HL-60 (cell line): ENCODE data around the gene CRYBG3.

ENCODE experiments used
- DNase-seq, 2 experiments: peaks; one replicate each; pipeline ENCODE4 v3.0.0-alpha.2; 2010 to 2020; ENCODE audit warnings: low read depth in 1 of 2, low spot score in 1 of 2
- H3K27ac ChIP-seq: fragments of 250-450 bp; sonication (Bioruptor Pico); replicated peaks from 2 replicates; pipeline ENCODE4 v1.5.1; 2020; ENCODE audit warnings: mild to moderate bottlenecking, moderate library complexity
- H3K27me3 ChIP-seq: fragments of 250-450 bp; sonication (Bioruptor Pico); 2 replicates; pipeline ENCODE4 v1.5.1; 2021; ENCODE audit warnings: mild to moderate bottlenecking, moderate library complexity; ENCODE audit not compliant: insufficient read depth, poor library complexity, severe bottlenecking
- H3K4me3 ChIP-seq: replicated peaks from 2 replicates; pipeline ENCODE4 v1.5.1; 2011; ENCODE audit warnings: mild to moderate bottlenecking, control low read depth, low read length; ENCODE audit not compliant: insufficient read depth
- GABPA ChIP-seq: IDR thresholded peaks from 2 replicates; pipeline ENCODE4 v1.6.1; 2012; ENCODE audit warnings: low read depth
- POLR2AphosphoS5 ChIP-seq: IDR thresholded peaks from 2 replicates; pipeline ENCODE4 v1.6.1; 2012; ENCODE audit warnings: low read depth
- SPI1 ChIP-seq: IDR thresholded peaks from 2 replicates; pipeline ENCODE4 v1.6.1; 2012; ENCODE audit warnings: low read depth, mild to moderate bottlenecking, borderline replicate concordance
- TF ChIP-seq, protein P1 (sequence below): IDR thresholded peaks from 2 replicates; pipeline ENCODE4 v1.6.1; 2012; ENCODE audit warnings: low read depth; ENCODE audit not compliant: insufficient replicate concordance
- TF ChIP-seq, protein P2 (sequence below): IDR thresholded peaks from one replicate; pipeline ENCODE4 v1.5.1; 2011; ENCODE audit warnings: low read length, control low read depth, inconsistent platforms; ENCODE audit not compliant: insufficient read depth

Gene CRYBG3

DNA sequence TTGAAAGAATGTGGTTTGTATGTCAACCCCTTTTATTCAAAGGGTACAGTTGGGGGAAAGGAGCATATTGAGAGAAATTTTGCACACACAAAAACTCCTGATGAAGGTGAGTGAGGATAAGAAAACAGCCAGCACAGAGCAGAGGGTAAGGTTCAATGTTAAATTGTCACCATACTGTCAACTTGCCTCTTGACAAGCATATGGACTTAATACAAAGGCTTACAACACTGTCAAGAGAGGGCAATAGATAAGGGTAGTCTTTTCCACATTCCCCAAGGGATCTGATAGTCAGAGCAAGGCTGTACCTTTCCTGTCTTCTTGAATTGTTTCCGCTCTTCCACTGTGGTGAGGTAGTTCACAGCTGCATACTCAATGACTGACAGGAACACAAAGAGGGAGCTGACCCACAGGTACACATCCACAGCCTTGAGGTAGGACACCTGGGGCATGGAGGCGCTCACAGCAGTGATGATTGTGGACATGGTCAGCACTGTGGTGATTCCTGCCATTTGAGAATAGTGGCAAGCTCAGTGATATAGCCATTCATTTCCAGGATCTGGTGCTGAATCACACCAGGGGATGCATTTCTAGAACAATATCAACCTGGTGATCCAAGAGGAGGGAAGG lies 170.8 kb downstream of the CRYBG3 start:
- Histone ChIP-seq H3K27ac (no peak overlapping the region), H3K4me3 (no peak overlapping the region), H3K27me3 (no peaks in the 10 kb centered on the region)
- no peak for DNase-seq
- TF ChIP-seq POLR2AphosphoS5 (no peak), GABPA (no peak), SPI1 (no peak)
- TF ChIP-seq, protein P1, sequence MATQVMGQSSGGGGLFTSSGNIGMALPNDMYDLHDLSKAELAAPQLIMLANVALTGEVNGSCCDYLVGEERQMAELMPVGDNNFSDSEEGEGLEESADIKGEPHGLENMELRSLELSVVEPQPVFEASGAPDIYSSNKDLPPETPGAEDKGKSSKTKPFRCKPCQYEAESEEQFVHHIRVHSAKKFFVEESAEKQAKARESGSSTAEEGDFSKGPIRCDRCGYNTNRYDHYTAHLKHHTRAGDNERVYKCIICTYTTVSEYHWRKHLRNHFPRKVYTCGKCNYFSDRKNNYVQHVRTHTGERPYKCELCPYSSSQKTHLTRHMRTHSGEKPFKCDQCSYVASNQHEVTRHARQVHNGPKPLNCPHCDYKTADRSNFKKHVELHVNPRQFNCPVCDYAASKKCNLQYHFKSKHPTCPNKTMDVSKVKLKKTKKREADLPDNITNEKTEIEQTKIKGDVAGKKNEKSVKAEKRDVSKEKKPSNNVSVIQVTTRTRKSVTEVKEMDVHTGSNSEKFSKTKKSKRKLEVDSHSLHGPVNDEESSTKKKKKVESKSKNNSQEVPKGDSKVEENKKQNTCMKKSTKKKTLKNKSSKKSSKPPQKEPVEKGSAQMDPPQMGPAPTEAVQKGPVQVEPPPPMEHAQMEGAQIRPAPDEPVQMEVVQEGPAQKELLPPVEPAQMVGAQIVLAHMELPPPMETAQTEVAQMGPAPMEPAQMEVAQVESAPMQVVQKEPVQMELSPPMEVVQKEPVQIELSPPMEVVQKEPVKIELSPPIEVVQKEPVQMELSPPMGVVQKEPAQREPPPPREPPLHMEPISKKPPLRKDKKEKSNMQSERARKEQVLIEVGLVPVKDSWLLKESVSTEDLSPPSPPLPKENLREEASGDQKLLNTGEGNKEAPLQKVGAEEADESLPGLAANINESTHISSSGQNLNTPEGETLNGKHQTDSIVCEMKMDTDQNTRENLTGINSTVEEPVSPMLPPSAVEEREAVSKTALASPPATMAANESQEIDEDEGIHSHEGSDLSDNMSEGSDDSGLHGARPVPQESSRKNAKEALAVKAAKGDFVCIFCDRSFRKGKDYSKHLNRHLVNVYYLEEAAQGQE = no peak
- TF ChIP-seq, protein P2, sequence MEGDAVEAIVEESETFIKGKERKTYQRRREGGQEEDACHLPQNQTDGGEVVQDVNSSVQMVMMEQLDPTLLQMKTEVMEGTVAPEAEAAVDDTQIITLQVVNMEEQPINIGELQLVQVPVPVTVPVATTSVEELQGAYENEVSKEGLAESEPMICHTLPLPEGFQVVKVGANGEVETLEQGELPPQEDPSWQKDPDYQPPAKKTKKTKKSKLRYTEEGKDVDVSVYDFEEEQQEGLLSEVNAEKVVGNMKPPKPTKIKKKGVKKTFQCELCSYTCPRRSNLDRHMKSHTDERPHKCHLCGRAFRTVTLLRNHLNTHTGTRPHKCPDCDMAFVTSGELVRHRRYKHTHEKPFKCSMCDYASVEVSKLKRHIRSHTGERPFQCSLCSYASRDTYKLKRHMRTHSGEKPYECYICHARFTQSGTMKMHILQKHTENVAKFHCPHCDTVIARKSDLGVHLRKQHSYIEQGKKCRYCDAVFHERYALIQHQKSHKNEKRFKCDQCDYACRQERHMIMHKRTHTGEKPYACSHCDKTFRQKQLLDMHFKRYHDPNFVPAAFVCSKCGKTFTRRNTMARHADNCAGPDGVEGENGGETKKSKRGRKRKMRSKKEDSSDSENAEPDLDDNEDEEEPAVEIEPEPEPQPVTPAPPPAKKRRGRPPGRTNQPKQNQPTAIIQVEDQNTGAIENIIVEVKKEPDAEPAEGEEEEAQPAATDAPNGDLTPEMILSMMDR = no peak

DNA sequence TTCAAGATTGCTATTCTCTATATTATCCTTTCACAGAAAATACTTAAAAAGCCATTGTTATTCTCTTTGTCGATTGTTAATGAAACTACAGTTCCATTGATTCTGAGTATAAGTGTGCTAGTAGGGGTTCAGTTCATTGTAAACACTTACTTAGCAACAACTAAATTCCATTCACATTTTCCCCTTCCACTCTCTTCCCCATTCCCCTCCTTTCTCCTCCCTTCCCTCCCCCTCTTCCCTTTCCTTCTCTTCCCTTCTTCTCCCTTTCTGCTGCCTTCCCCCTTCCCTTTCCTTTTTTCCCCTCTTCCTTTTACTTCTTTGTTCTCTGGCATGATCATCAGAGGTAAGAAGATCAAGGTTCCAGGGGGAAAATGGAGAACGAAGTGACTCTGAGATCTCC lies 171.7 kb downstream of the CRYBG3 start:
- H3K4me3 ChIP-seq = no peak overlapping the region
- H3K27ac ChIP-seq = no peak overlapping the region
- no peaks in the 10 kb centered on the region for H3K27me3 ChIP-seq
- no peak for DNase-seq
- TF ChIP-seq, protein P1 = no peak
- no peak for TF ChIP-seq GABPA
- TF ChIP-seq SPI1 = no peak
- TF ChIP-seq, protein P2 = no peak
- no peak for TF ChIP-seq POLR2AphosphoS5

DNA sequence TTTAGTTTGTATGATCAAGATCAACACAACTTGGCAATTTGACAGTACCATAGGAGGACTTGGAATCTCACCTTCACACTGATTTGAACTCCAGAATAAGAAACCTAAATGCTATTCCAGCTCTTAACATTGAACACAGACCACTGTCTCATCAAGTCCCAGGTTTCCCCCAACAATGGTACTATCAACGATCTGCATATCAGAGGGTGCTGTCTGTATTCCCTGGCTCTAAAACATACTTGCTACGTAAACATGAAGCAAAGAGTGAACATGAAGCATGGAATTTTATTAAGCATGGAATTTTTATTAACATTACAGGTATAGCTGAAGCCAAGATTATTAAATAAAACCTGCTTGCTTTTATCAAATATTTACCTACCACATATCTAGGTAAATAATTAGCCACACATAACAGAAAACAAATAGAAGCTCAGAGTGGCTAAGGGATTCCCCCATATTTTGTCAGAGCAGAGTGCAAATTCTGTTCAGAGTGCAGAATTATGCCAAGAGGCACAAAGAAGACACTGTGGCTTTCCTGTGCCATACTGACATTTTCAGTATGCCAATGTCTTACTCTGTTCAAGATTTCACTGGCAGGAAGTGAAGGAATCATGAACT lies 172.6 kb downstream of the CRYBG3 start:
- Histone ChIP-seq H3K4me3 (no peak overlapping the region), H3K27ac (no peak overlapping the region), H3K27me3 (no peaks in the 10 kb centered on the region)
- no peak for TF ChIP-seq SPI1
- no peak for TF ChIP-seq POLR2AphosphoS5
- TF ChIP-seq GABPA = no peak
- TF ChIP-seq, protein P2 = no peak
- TF ChIP-seq, protein P1 = no peak
- no peak for DNase-seq
